GM08714 (cell line): ENCODE data around the gene INSL4.

Experiments
- H3K4me3 ChIP-seq: fragments of 200-500 bp; sonication (Bioruptor generic); 2 replicates; pipeline ENCODE4 v1.5.1; 2014; ENCODE audit warnings: mild to moderate bottlenecking, low read length, inconsistent platforms
- ZNF274 ChIP-seq: IDR thresholded peaks from 2 replicates; pipeline ENCODE4 v1.6.1; 2012; ENCODE audit warnings: mild to moderate bottlenecking, low read depth, low read length

The INSL4 gene

GRCh38 chr9:5269249-5269715, 38.1 kb downstream of the INSL4 start:
- H3K4me3 ChIP-seq = no peak overlapping the region
- no peak for TF ChIP-seq ZNF274

GRCh38 chr9:5274770-5275169, 43.6 kb downstream of the INSL4 start:
- TF ChIP-seq ZNF274 = no peak
- H3K4me3 ChIP-seq = no peak overlapping the region

- H3K4me3 ChIP-seq = no peak overlapping the region
- no peak for TF ChIP-seq ZNF274
Observed at GRCh38 chr9:5278486-5278885, 47.3 kb downstream of the INSL4 start.
